Measurements from ENCODE around the gene CCR1. TPM values are rescaled to one million over a fixed set of nuclear protein-coding genes. Genes with fewer than 3 reads are reported as not detected.

The CCR1 gene
- total RNA-seq, 1 experiment from 2014 or later, result not detected

Other genes starting within 250 kb of the CCR1 start
- 7.4 and 7.9 TPM in 2 replicates for gene FYCO1, start 212.5 kb downstream of the CCR1 start, total RNA-seq (2021)
- gene XCR1, start 180.8 kb downstream of the CCR1 start, total RNA-seq (2021), result not detected in 2 replicates
- gene CCR3, start 34.1 kb upstream of the CCR1 start, total RNA-seq (2021), result not detected in 2 replicates
- gene CCR2, start 145.8 kb upstream of the CCR1 start, total RNA-seq (2021), result not detected in 2 replicates
- gene CCR5, start 162.6 kb upstream of the CCR1 start, total RNA-seq (2021), result not detected in 2 replicates
- gene CCRL2, start 198.9 kb upstream of the CCR1 start, total RNA-seq (2021), result not detected in 2 replicates